ENCODE measurements around the gene ATP10A. TPM values are rescaled to one million over a fixed set of nuclear protein-coding genes. Genes with fewer than 3 reads are reported as not detected.

The ATP10A gene
- total RNA-seq, 1 donor from 2014 or later = 7.6 TPM

DNA sequence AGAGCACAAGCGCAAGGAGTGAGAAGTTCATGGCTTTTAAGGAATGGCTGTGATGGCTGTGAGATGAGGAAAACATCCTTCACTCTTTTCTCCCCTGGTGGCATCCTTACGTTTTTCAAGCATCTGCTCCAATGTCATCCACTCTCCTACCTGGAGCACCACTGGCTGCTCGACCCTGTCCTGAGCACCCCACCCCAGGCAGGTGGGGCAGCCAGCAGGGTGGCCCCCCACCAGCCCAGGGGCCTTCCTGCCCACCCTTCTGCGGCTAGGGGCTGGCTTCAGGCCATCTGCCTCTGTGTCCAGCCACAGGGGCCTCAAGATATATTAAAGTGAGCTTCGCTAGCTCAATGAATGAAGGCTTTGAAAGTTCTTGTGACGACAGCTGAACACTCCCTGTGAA lies 56.1 kb downstream of the ATP10A start:
- H3K4me3 ChIP-seq (ENCODE audit: low read depth, low read length) = no peak overlapping the region
- no peaks in the 10 kb centered on the region for H3K27me3 ChIP-seq (ENCODE audit: control insufficient read depth, insufficient read depth, low read length)
- H3K36me3 ChIP-seq (ENCODE audit: control insufficient read depth, insufficient read depth, low read length) = no peaks in the 10 kb centered on the region
- no peak for DNase-seq (ENCODE audit: low read depth)
- TF ChIP-seq CTCF (IDR thresholded peaks at IDR 0.05; ENCODE audit: insufficient read depth, low read length, poor library complexity, severe bottlenecking) = no peak

- no peak for DNase-seq (ENCODE audit: low read depth)
- no peaks in the 10 kb centered on the region for H3K27me3 ChIP-seq (ENCODE audit: control insufficient read depth, insufficient read depth, low read length)
- H3K4me3 ChIP-seq (ENCODE audit: low read depth, low read length) = no peak overlapping the region
- no peaks in the 10 kb centered on the region for H3K36me3 ChIP-seq (ENCODE audit: control insufficient read depth, insufficient read depth, low read length)
- no peak for TF ChIP-seq CTCF (IDR thresholded peaks at IDR 0.05; ENCODE audit: insufficient read depth, low read length, poor library complexity, severe bottlenecking)
These were observed 58.1 kb downstream of the ATP10A start for GRCh38 chr15:25805031-25805430.

GRCh38 chr15:25804451-25804850 lies 58.7 kb downstream of the ATP10A start:
- Histone ChIP-seq H3K36me3 (ENCODE audit: control insufficient read depth, insufficient read depth, low read length) (no peaks in the 10 kb centered on the region), H3K4me3 (ENCODE audit: low read depth, low read length) (no peak overlapping the region), H3K27me3 (ENCODE audit: control insufficient read depth, insufficient read depth, low read length) (no peaks in the 10 kb centered on the region)
- DNase-seq (ENCODE audit: low read depth) = no peak
- no peak for TF ChIP-seq CTCF (IDR thresholded peaks at IDR 0.05; ENCODE audit: insufficient read depth, low read length, poor library complexity, severe bottlenecking)

- H3K27me3 ChIP-seq (ENCODE audit: control insufficient read depth, insufficient read depth, low read length) = no peaks in the 10 kb centered on the region
- no peaks in the 10 kb centered on the region for H3K36me3 ChIP-seq (ENCODE audit: control insufficient read depth, insufficient read depth, low read length)
- no peak for DNase-seq (ENCODE audit: low read depth)
- TF ChIP-seq CTCF (IDR thresholded peaks at IDR 0.05; ENCODE audit: insufficient read depth, low read length, poor library complexity, severe bottlenecking) = no peak
- no peak overlapping the region for H3K4me3 ChIP-seq (ENCODE audit: low read depth, low read length)
These were observed 59.6 kb downstream of the ATP10A start for GRCh38 chr15:25803541-25803940.

GRCh38 chr15:25803036-25803435 lies 60.1 kb downstream of the ATP10A start:
- H3K4me3 ChIP-seq (ENCODE audit: low read depth, low read length) = no peak overlapping the region
- no peak for TF ChIP-seq CTCF (IDR thresholded peaks at IDR 0.05; ENCODE audit: insufficient read depth, low read length, poor library complexity, severe bottlenecking)
- no peaks in the 10 kb centered on the region for H3K27me3 ChIP-seq (ENCODE audit: control insufficient read depth, insufficient read depth, low read length)
- H3K36me3 ChIP-seq (ENCODE audit: control insufficient read depth, insufficient read depth, low read length) = no peaks in the 10 kb centered on the region
- no peak for DNase-seq (ENCODE audit: low read depth)

GRCh38 chr15:25802285-25802830 lies 60.8 kb downstream of the ATP10A start:
- Histone ChIP-seq H3K36me3 (ENCODE audit: control insufficient read depth, insufficient read depth, low read length) (no peaks in the 10 kb centered on the region), H3K27me3 (ENCODE audit: control insufficient read depth, insufficient read depth, low read length) (no peaks in the 10 kb centered on the region), H3K4me3 (ENCODE audit: low read depth, low read length) (no peak overlapping the region)
- no peak for DNase-seq (ENCODE audit: low read depth)
- no peak for TF ChIP-seq CTCF (IDR thresholded peaks at IDR 0.05; ENCODE audit: insufficient read depth, low read length, poor library complexity, severe bottlenecking)

Measured in kidney epithelial cell (primary cell).